GM10266 (cell line): ENCODE measurements around the gene SEMA4A.

Source experiments
- DNase-seq: peaks from one replicate; pipeline ENCODE4 v3.0.0; 2012; ENCODE audit errors: extremely low spot score
- TF ChIP-seq, protein P1 (sequence below): IDR thresholded peaks from 2 replicates; pipeline ENCODE4 v1.5.1; 2012; ENCODE audit warnings: mild to moderate bottlenecking, low read depth; ENCODE audit not compliant: control insufficient read depth, insufficient read depth; ENCODE audit errors: missing control alignments

Gene SEMA4A

DNA sequence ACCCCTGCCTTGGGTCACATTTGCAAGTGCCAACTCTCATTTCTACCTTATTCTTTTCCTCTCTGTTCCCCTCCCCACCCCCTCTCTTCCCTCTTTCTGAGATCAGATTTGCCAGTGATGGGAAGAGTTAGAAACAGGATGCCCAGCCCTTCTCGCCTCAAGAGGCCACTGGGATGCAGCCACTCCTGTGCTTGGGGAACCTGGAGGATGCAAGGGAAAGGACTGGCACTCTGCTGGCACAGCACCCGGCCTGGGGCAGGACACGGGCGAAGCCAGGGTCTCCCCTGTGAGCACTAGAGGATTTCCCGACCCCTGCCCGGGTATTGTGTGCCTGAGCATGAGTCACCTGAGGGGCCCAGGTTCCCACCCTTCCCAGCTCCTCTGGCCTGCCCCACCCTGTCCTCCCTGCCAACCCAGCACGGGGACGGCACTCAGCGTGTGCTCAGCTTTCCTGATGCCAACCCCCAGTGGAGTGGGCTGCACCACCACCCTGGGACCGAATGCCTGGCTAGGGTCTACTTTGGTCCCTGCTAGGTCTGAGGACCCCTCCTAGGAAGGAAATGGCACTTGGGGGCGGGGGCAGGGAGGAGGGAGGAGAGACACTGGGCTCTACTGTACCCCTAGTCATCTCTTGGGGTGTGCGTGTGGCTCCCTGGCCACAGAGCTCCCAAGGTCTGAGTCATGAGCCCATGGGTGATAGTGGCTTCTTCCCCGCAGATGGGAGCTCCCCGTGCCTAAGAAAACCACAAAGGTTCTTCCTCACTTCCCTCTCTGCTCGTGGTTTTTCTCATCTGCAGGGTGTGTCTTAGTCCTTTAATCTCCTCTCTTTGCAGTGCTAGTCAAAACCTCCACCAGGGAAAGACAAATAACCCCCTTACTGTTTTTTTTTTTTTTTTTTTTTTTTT is 26.5 kb upstream of the SEMA4A start:
- TF ChIP-seq, protein P1, sequence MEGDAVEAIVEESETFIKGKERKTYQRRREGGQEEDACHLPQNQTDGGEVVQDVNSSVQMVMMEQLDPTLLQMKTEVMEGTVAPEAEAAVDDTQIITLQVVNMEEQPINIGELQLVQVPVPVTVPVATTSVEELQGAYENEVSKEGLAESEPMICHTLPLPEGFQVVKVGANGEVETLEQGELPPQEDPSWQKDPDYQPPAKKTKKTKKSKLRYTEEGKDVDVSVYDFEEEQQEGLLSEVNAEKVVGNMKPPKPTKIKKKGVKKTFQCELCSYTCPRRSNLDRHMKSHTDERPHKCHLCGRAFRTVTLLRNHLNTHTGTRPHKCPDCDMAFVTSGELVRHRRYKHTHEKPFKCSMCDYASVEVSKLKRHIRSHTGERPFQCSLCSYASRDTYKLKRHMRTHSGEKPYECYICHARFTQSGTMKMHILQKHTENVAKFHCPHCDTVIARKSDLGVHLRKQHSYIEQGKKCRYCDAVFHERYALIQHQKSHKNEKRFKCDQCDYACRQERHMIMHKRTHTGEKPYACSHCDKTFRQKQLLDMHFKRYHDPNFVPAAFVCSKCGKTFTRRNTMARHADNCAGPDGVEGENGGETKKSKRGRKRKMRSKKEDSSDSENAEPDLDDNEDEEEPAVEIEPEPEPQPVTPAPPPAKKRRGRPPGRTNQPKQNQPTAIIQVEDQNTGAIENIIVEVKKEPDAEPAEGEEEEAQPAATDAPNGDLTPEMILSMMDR, result no peak
- peak; percentile 61 for DNase-seq

DNA sequence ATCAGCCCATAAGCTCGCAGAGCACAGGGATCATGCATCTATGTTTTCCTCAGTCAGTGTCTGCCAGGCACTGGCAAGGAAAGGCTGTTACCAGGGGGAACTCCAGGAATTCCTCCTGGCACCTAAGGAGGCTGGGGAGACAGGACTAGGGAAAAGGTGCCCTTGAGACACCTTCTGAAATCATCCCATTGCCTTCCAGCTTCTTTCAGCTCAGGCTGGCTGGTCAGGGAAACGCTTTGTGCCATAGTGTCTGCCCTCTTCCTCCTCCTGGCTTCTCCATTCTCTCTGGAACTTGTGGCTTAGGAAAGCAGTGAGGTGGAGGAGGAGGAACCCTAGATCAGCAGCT is 25.1 kb upstream of the SEMA4A start:
- TF ChIP-seq, protein P1, result no peak
- no peak for DNase-seq

DNA sequence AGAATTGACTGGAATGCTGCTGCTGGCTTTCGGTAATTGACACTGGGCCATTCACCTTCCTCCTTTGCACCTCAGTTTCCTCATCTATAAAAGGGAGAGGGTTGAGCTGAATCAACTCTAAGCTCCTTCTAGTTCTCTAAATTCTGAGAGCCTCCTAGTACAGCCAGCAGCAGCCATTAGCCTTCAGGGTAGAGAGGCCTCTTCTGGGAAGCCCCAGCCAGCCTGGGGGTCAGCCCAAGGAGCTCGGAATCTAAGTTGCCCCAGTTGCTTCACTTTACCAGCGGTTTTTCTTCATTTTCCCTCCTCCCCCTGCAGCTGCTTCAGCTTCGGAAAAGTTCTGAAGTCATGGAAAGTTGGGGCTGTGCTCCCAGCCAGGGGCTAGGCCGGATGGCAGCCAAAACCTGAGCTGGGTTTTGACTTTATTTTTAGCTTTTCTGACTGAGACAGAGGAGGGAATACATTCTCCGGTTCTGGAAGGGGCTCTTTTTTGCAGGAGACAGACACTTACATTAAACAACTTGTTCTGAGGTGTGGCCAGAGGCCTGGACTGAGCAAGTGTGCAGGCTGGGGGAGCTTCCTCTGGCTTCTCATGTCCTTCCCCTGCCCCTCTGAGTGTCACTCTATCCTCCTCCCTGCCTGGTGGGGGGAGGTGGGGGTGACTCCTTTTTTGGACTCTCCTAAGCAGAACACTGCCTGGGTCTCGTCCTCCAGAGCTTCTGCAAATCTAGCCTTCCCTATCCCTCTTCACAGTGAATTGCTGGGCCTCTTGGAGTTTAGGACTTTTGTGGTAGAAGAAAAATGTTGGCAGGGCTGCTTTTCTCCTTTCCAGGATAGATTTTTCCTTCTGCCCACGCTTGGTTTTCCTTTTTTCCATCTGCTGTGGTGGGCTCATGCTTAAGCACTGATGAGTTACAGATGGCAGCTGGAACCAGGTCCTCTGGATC is 24.5 kb upstream of the SEMA4A start:
- TF ChIP-seq, protein P1, result no peak
- no peak for DNase-seq

- peak; percentile 72 for DNase-seq
- TF ChIP-seq, protein P1, result peak; percentile 97
Observed at GRCh38 chr1:156129687-156130577, 23.5 kb upstream of the SEMA4A start.

- TF ChIP-seq, protein P1, result no peak
Observed at GRCh38 chr1:156130578-156130942, 22.8 kb upstream of the SEMA4A start.

GRCh38 chr1:156134716-156135435 is 18.5 kb upstream of the SEMA4A start:
- DNase-seq, result no peak
- TF ChIP-seq, protein P1, result no peak

More at GRCh38 chr1:156130578-156130942, 22.8 kb upstream of the SEMA4A start:
- no peak for DNase-seq
